Gastrocnemius medialis (tissue), 4 donors: ENCODE measurements around the gene SMC4. TPM values are rescaled to one million over a fixed set of nuclear protein-coding genes. Genes with fewer than 3 reads are reported as not detected.

Experiments used
- ATAC-seq, 2 donors: fragments of 150-250 bp; one replicate each; pipeline ENCODE4 v1.9.1; 2016
- DNase-seq, 2 donors: peaks; one replicate each; pipeline ENCODE4 v3.0.0-alpha.2; 2019
- H3K27ac ChIP-seq, 4 donors: fragments of 200-600 bp; sonication (generic); 1 replicate in 1 of 4; 2 replicates in 3 of 4; pipeline ENCODE4 v1.5.1; 2016 to 2018; ENCODE audit warnings: mild to moderate bottlenecking in 2 of 4, moderate library complexity in 1 of 4
- H3K27me3 ChIP-seq, 3 donors: fragments of 200-600 bp; sonication (generic) in 2 of 3; 1 replicate in 1 of 3; 2 replicates in 2 of 3; pipeline versions ENCODE4 v1.5.1 to v1.6.0; 2016 to 2019; ENCODE audit warnings: mild to moderate bottlenecking in 1 of 3, moderate library complexity in 1 of 3
- H3K36me3 ChIP-seq, 2 donors: fragments of 200-600 bp; sonication (generic) in 1 of 2; one replicate each; pipeline ENCODE4 v1.5.1; 2017 to 2018
- H3K4me1 ChIP-seq, 2 donors: fragments of 200-600 bp; sonication (generic) in 1 of 2; one replicate each; pipeline ENCODE4 v1.5.1; 2016 to 2017; ENCODE audit warnings: mild to moderate bottlenecking in 2 of 2
- H3K4me3 ChIP-seq, 4 donors: fragments of 200-600 bp; sonication (generic) in 3 of 4; 1 replicate in 1 of 4; 2 replicates in 3 of 4; pipeline ENCODE4 v1.5.1; 2016 to 2019; ENCODE audit warnings: mild to moderate bottlenecking in 2 of 4
- H3K9me3 ChIP-seq, 3 donors: fragments of 200-600 bp; sonication (generic) in 2 of 3; 1 replicate in 1 of 3; 2 replicates in 2 of 3; pipeline ENCODE4 v1.5.1; 2016 to 2019
- CTCF ChIP-seq, 5 experiments: fragments of 450-650 bp in 3 of 5; fragments of 200-600 bp in 2 of 5; sonication (generic) in 2 of 5; IDR thresholded peaks in 4 of 5; conservative IDR thresholded peaks in 1 of 5; 1 replicate in 4 of 5; 2 replicates in 1 of 5; pipeline ENCODE4 v1.5.1; 2016 to 2019; ENCODE audit warnings: antibody characterized with exemption in 5 of 5, mild to moderate bottlenecking in 3 of 5, moderate library complexity in 3 of 5
- POLR2A ChIP-seq, 2 donors: fragments of 450-650 bp; IDR thresholded peaks; one replicate each; pipeline ENCODE4 v1.6.1; 2017; ENCODE audit warnings: antibody characterized with exemption in 2 of 2, mild to moderate bottlenecking in 2 of 2, moderate library complexity in 2 of 2
- in situ Hi-C, 4 donors: fragments of 200-750 bp; cut with MboI; loops; one replicate each; pipeline versions ENCODE4 v1.15.0 to v1.8.0; 2017; ENCODE audit warnings: low sequenced_read_pairs in 4 of 4
- intact Hi-C: fragments of 100-400 bp; cut with DNase I; formaldehyde crosslinking; loops from one replicate; pipeline ENCODE4 v1.15.1; 2023; ENCODE audit warnings: low total_unique reads
- total RNA-seq, 4 donors: library from RNA; depleted of rRNA; stranded (reverse); fragments of >200 nt; gene quantifications; one replicate each; pipeline versions ENCODE4 v1.1.0 to v1.2.3, GENCODE V29; 2016

Gene SMC4
- total RNA-seq, 4 donors from 2014 or later, result 7.2 to 24.3 (median 14.7) TPM

GRCh38 chr3:160477750-160478149 is 78.3 kb downstream of the SMC4 start:
- in situ Hi-C loops (no loop called here), intact Hi-C loops (no loop called here)
- TF ChIP-seq POLR2A (IDR thresholded peaks at IDR 0.05) (no peak), CTCF (IDR thresholded peaks at IDR 0.05 in 4 of 5, conservative IDR thresholded peaks at IDR 0.05 in 1 of 5) (no peak)
- Histone ChIP-seq H3K9me3 (no peaks in the 10 kb centered on the region), H3K4me3 (no peak overlapping the region), H3K4me1 (no peaks in the 10 kb centered on the region), H3K27ac (no peak overlapping the region), H3K27me3 (no peaks in the 10 kb centered on the region), H3K36me3 (no peaks in the 10 kb centered on the region)
- ATAC-seq (no peak), DNase-seq (no peak)

- Histone ChIP-seq H3K27ac (no peak overlapping the region), H3K4me3 (no peak overlapping the region), H3K4me1 (no peaks in the 10 kb centered on the region), H3K27me3 (no peaks in the 10 kb centered on the region), H3K9me3 (no peaks in the 10 kb centered on the region), H3K36me3 (no peaks in the 10 kb centered on the region)
- no peak for ATAC-seq
- in situ Hi-C loops, result no loop called here
- no peak for DNase-seq
- TF ChIP-seq CTCF (IDR thresholded peaks at IDR 0.05 in 4 of 5, conservative IDR thresholded peaks at IDR 0.05 in 1 of 5) (no peak), POLR2A (IDR thresholded peaks at IDR 0.05) (no peak)
- intact Hi-C loops, result no loop called here
Observed at GRCh38 chr3:160478338-160478737, 78.9 kb downstream of the SMC4 start.

GRCh38 chr3:160479376-160479775 is 79.9 kb downstream of the SMC4 start:
- DNase-seq, result no peak
- no peak overlapping the region for H3K27ac ChIP-seq
- H3K4me1 ChIP-seq, result no peaks in the 10 kb centered on the region
- no peak overlapping the region for H3K4me3 ChIP-seq
- no peaks in the 10 kb centered on the region for H3K9me3 ChIP-seq
- intact Hi-C loops (no loop called here), in situ Hi-C loops (no loop called here)
- H3K27me3 ChIP-seq, result no peaks in the 10 kb centered on the region
- no peak for TF ChIP-seq CTCF (IDR thresholded peaks at IDR 0.05 in 4 of 5, conservative IDR thresholded peaks at IDR 0.05 in 1 of 5)
- TF ChIP-seq POLR2A (IDR thresholded peaks at IDR 0.05), result no peak
- no peak for ATAC-seq
- no peaks in the 10 kb centered on the region for H3K36me3 ChIP-seq

GRCh38 chr3:160480931-160481330 is 81.5 kb downstream of the SMC4 start:
- Histone ChIP-seq H3K27me3 (no peaks in the 10 kb centered on the region), H3K36me3 (no peaks in the 10 kb centered on the region), H3K9me3 (no peaks in the 10 kb centered on the region), H3K27ac (no peak overlapping the region), H3K4me3 (no peak overlapping the region), H3K4me1 (no peaks in the 10 kb centered on the region)
- DNase-seq (no peak), ATAC-seq (no peak)
- in situ Hi-C loops, result no loop called here
- intact Hi-C loops, result no loop called here
- no peak for TF ChIP-seq POLR2A (IDR thresholded peaks at IDR 0.05)
- no peak for TF ChIP-seq CTCF (IDR thresholded peaks at IDR 0.05 in 4 of 5, conservative IDR thresholded peaks at IDR 0.05 in 1 of 5)

GRCh38 chr3:160481856-160482255 is 82.4 kb downstream of the SMC4 start:
- ATAC-seq, result no peak
- in situ Hi-C loops, result no loop called here

More at GRCh38 chr3:160481856-160482255, 82.4 kb downstream of the SMC4 start:
- Histone ChIP-seq H3K9me3 (no peaks in the 10 kb centered on the region), H3K36me3 (no peaks in the 10 kb centered on the region), H3K27ac (no peak overlapping the region), H3K4me3 (no peak overlapping the region), H3K27me3 (no peaks in the 10 kb centered on the region), H3K4me1 (no peaks in the 10 kb centered on the region)
- intact Hi-C loops, result no loop called here
- TF ChIP-seq CTCF (IDR thresholded peaks at IDR 0.05 in 4 of 5, conservative IDR thresholded peaks at IDR 0.05 in 1 of 5), result no peak
- no peak for TF ChIP-seq POLR2A (IDR thresholded peaks at IDR 0.05)
- no peak for DNase-seq
